ENCODE results near the gene COL3A1. TPM values are rescaled to one million over a fixed set of nuclear protein-coding genes. Genes with fewer than 3 reads are reported as not detected.

Gene COL3A1
- total and polyA plus RNA-seq, 11 donors, result 17.6 to 1,075 (median 97.4) TPM

DNA sequence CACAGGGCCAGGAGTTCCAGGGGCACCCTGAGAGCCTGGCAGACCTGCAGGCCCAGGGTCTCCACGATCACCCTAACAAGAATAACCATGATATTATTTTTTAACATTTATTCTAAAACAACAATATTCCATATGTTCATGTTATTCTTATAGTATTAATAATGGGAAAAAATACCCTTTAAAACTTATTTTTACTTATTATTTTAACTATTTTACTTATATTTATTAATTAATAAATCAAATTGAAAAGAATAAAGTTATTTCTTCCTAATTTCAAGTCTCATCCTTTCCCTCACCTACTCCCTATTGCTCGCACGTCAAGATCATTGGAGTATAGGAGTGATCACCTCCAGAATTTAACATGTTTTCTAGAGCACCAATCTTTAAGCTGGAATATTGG is 71.7 kb downstream of the COL3A1 start:
- WGBS, 4 donors, result 90 to 93% (median 92%) methylated on average over 3 of the region's 3 CpGs
- Histone ChIP-seq H3K4me3 (no peak overlapping the region), H3K4me1 (no peaks in the 10 kb centered on the region), H3K9me3 (no peaks in the 10 kb centered on the region), H3K27me3 (no peaks in the 10 kb centered on the region), H3K36me3 (peaks cover 0 to 91% (median 14%) of the 10 kb centered on the region in 9 donors), H3K27ac (no peak overlapping the region)
- DNase-seq (no peak), ATAC-seq (no peak)
- intact Hi-C loops (cut with DNase I), result loop anchor here in 1 of 10 donors (10.0 kb wide), 1 partner anchor 51 kb away; no protein-coding TSS in a partner anchor
- TF ChIP-seq, protein P1, sequence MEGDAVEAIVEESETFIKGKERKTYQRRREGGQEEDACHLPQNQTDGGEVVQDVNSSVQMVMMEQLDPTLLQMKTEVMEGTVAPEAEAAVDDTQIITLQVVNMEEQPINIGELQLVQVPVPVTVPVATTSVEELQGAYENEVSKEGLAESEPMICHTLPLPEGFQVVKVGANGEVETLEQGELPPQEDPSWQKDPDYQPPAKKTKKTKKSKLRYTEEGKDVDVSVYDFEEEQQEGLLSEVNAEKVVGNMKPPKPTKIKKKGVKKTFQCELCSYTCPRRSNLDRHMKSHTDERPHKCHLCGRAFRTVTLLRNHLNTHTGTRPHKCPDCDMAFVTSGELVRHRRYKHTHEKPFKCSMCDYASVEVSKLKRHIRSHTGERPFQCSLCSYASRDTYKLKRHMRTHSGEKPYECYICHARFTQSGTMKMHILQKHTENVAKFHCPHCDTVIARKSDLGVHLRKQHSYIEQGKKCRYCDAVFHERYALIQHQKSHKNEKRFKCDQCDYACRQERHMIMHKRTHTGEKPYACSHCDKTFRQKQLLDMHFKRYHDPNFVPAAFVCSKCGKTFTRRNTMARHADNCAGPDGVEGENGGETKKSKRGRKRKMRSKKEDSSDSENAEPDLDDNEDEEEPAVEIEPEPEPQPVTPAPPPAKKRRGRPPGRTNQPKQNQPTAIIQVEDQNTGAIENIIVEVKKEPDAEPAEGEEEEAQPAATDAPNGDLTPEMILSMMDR (IDR thresholded peaks at IDR 0.05), result no peak
- no peak for TF ChIP-seq POLR2A (IDR thresholded peaks at IDR 0.05)

GRCh38 chr2:189046320-189046719 is 72.1 kb downstream of the COL3A1 start:
- Histone ChIP-seq H3K27me3 (no peaks in the 10 kb centered on the region), H3K27ac (no peak overlapping the region), H3K9me3 (no peaks in the 10 kb centered on the region), H3K4me1 (no peaks in the 10 kb centered on the region), H3K4me3 (no peak overlapping the region), H3K36me3 (peaks cover 0 to 91% (median 9%) of the 10 kb centered on the region in 9 donors)
- ATAC-seq (no peak), DNase-seq (no peak)
- WGBS, 4 donors, result 80 to 84% (median 82%) methylated on average over 2 of the region's 2 CpGs
- intact Hi-C loops (cut with DNase I), result loop anchor here in 1 of 10 donors (10.0 kb wide), 1 partner anchor 52 kb away; no protein-coding TSS in a partner anchor
- TF ChIP-seq, protein P1 (IDR thresholded peaks at IDR 0.05), result no peak
- no peak for TF ChIP-seq POLR2A (IDR thresholded peaks at IDR 0.05)

GRCh38 chr2:189047171-189047888 is 73.2 kb downstream of the COL3A1 start:
- WGBS, 4 donors, result 95 to 97% (median 96%) methylated on average over 4 of the region's 4 CpGs
- peaks cover 0 to 93% (median 5%) of the 10 kb centered on the region in 9 donors for H3K36me3 ChIP-seq
- no peak overlapping the region for H3K4me3 ChIP-seq
- no peak for TF ChIP-seq POLR2A (IDR thresholded peaks at IDR 0.05)
- TF ChIP-seq, protein P1 (IDR thresholded peaks at IDR 0.05), result no peak
- ATAC-seq (no peak), DNase-seq (no peak)
- H3K4me1 ChIP-seq, result no peaks in the 10 kb centered on the region
- no peak overlapping the region for H3K27ac ChIP-seq
- intact Hi-C loops (cut with DNase I), result loop anchor here in 1 of 10 donors (10.0 kb wide), 1 partner anchor 53 kb away; no protein-coding TSS in a partner anchor
- no peaks in the 10 kb centered on the region for H3K9me3 ChIP-seq
- H3K27me3 ChIP-seq, result no peaks in the 10 kb centered on the region

DNA sequence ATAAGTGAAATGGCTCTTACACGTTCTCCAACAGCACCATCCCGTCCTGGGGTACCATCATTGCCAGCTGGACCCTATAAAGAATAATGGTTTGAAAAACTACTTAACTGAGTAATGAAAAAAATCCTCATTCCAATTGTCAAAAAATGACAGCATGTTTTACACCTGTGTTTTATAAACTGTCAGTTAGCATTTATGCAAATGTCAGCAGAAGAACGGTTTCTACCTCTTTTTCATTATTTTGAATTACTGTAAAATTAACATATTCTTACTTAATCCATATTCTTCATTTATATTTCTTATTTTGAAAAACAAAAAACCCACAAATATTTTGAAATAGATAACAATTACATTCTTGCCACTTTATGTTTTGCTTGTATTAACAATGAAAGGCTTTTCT is 74.0 kb downstream of the COL3A1 start:
- DNase-seq, result no peak
- no peak overlapping the region for H3K27ac ChIP-seq
- WGBS, 4 donors, result 91 to 95% (median 92%) methylated on average over 3 of the region's 3 CpGs
- H3K9me3 ChIP-seq, result no peaks in the 10 kb centered on the region
- no peaks in the 10 kb centered on the region for H3K4me1 ChIP-seq
- H3K36me3 ChIP-seq, result peaks cover 0 to 93% (median 8%) of the 10 kb centered on the region in 9 donors
- intact Hi-C loops (cut with DNase I), result loop anchor here in 1 of 10 donors (10.0 kb wide), 1 partner anchor 53 kb away; no protein-coding TSS in a partner anchor
- no peak for TF ChIP-seq POLR2A (IDR thresholded peaks at IDR 0.05)
- TF ChIP-seq, protein P1 (IDR thresholded peaks at IDR 0.05), result no peak
- no peaks in the 10 kb centered on the region for H3K27me3 ChIP-seq
- no peak overlapping the region for H3K4me3 ChIP-seq
- ATAC-seq, result no peak
